Ishikawa (cell line): Measurements from ENCODE around the gene PALM3.

ENCODE experiments used
- FOXM1 ChIP-seq: IDR thresholded peaks from 2 replicates; pipeline ENCODE4 v1.6.1; 2012; ENCODE audit warnings: low read depth, borderline replicate concordance
- RAD21 ChIP-seq: IDR thresholded peaks from 2 replicates; pipeline ENCODE4 v1.6.1; 2012; ENCODE audit warnings: low read depth
- YY1 ChIP-seq: IDR thresholded peaks from 2 replicates; pipeline ENCODE4 v1.6.1; 2012; ENCODE audit warnings: low read depth
- TF ChIP-seq, protein P1 (sequence below): IDR thresholded peaks from 2 replicates; pipeline ENCODE4 v1.6.1; 2012; ENCODE audit warnings: low read depth, mild to moderate bottlenecking

- TF ChIP-seq RAD21 (no peak), YY1 (no peak), FOXM1 (no peak)
- TF ChIP-seq, protein P1, sequence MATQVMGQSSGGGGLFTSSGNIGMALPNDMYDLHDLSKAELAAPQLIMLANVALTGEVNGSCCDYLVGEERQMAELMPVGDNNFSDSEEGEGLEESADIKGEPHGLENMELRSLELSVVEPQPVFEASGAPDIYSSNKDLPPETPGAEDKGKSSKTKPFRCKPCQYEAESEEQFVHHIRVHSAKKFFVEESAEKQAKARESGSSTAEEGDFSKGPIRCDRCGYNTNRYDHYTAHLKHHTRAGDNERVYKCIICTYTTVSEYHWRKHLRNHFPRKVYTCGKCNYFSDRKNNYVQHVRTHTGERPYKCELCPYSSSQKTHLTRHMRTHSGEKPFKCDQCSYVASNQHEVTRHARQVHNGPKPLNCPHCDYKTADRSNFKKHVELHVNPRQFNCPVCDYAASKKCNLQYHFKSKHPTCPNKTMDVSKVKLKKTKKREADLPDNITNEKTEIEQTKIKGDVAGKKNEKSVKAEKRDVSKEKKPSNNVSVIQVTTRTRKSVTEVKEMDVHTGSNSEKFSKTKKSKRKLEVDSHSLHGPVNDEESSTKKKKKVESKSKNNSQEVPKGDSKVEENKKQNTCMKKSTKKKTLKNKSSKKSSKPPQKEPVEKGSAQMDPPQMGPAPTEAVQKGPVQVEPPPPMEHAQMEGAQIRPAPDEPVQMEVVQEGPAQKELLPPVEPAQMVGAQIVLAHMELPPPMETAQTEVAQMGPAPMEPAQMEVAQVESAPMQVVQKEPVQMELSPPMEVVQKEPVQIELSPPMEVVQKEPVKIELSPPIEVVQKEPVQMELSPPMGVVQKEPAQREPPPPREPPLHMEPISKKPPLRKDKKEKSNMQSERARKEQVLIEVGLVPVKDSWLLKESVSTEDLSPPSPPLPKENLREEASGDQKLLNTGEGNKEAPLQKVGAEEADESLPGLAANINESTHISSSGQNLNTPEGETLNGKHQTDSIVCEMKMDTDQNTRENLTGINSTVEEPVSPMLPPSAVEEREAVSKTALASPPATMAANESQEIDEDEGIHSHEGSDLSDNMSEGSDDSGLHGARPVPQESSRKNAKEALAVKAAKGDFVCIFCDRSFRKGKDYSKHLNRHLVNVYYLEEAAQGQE, result no peak
These were observed 9.4 kb downstream of the PALM3 start for GRCh38 chr19:14052470-14052869.
